Measurements from ENCODE around the gene TRAM2. TPM values are rescaled to one million over a fixed set of nuclear protein-coding genes. Genes with fewer than 3 reads are reported as not detected.
A peak's percentile ranks its signal among the peaks of the same experiment; 100 is the strongest.

The TRAM2 gene
- total and polyA plus RNA-seq, 2 donors (not counting 3 experiments of a cell fraction or from before 2014, with no cell fraction given): 85.7 to 98.6 TPM

GRCh38 chr6:52551483-52552277, 25.2 kb downstream of the TRAM2 start:
- BruUV-seq (replicated peaks): no TSS peak

More at GRCh38 chr6:52551483-52552277, 25.2 kb downstream of the TRAM2 start:
- H3K79me2 ChIP-seq (ENCODE audit: control insufficient read depth, insufficient read depth, low read length): peaks cover 82% of the 10 kb centered on the region
- ChIA-PET CTCF (interaction anchor here (0.6 to 4.2 kb wide), 23 partner anchors 11 to 144 kb away, joined by 3 to 27 read pairs (median 5); partner anchors contain the start of gene TRAM2), POLR2A (interaction anchor here (0.6 kb wide), 1 partner anchor 12 kb away, joined by 4 read pairs; no protein-coding TSS in a partner anchor)
- FAIRE-seq (peak; percentile 94), DNase-seq (ENCODE audit: low read depth, low spot score) (peak; percentile 94)
- peak overlapping the region; percentile 66 for H3K9ac ChIP-seq (replicated peaks; ENCODE audit: extremely low read depth, insufficient read depth, low read length)
- peak overlapping the region; percentile 40 for H3K4me2 ChIP-seq (ENCODE audit: insufficient read depth, low read length)
- H3K27ac ChIP-seq (ENCODE audit: insufficient read depth, low read depth, low read length): peak overlapping the region; percentile 82
- peaks cover 60% of the 10 kb centered on the region for H3K4me1 ChIP-seq (ENCODE audit: control insufficient read depth, extremely low read depth, insufficient read depth, low read length)
- H3K9me1 ChIP-seq (replicated peaks; ENCODE audit: control insufficient read depth, extremely low read depth, insufficient read depth, low read length): no peaks in the 10 kb centered on the region
- H3K4me3 ChIP-seq (replicated peaks in 1 of 3; ENCODE audit: insufficient read depth in 1 of 3, low read depth in 1 of 3, low read length in 3 of 3): no peak overlapping the region
- intact Hi-C loops (cut with micrococcal nuclease) (loop anchor here (1.0 to 2.0 kb wide), 8 partner anchors 8 to 135 kb away; partner anchors contain the start of gene EFHC1), dilution Hi-C loops (cut with MboI; ENCODE audit: extremely low pct_ligation_motif_present, low sequenced_read_pairs) (no loop called here)
- H3K9me3 ChIP-seq (replicated peaks; ENCODE audit: control insufficient read depth, insufficient read depth, low read length): no peaks in the 10 kb centered on the region
- no peaks in the 10 kb centered on the region for H3K27me3 ChIP-seq (ENCODE audit: control insufficient read depth in 2 of 2, insufficient read depth in 2 of 2, low read length in 2 of 2)
- TF ChIP-seq MAX (IDR thresholded peaks at IDR 0.05; ENCODE audit: insufficient read depth, insufficient read length) (no peak), CTCF (IDR thresholded peaks at IDR 0.05; ENCODE audit: extremely low read depth in 1 of 2, insufficient read depth in 1 of 2, low read depth in 1 of 2, low read length in 2 of 2) (no peak), POLR2A (IDR thresholded peaks at IDR 0.05; ENCODE audit: low read depth, low read length) (no peak), EZH2 (IDR thresholded peaks at IDR 0.05; ENCODE audit: borderline replicate concordance, low read depth, low read length, severe bottlenecking) (no peak), JUN (IDR thresholded peaks at IDR 0.05; ENCODE audit: borderline replicate concordance, insufficient read depth, insufficient read length, low read depth) (peak; percentile 45), MYC (IDR thresholded peaks at IDR 0.05; ENCODE audit: low read depth, low read length) (no peak), POLR2AphosphoS5 (IDR thresholded peaks at IDR 0.05; ENCODE audit: insufficient read depth, low read depth, low read length) (peak; percentile 78), GATA2 (IDR thresholded peaks at IDR 0.05; ENCODE audit: insufficient read depth, insufficient read length, low read depth, low read length) (peak; percentile 66), FOS (IDR thresholded peaks at IDR 0.05; ENCODE audit: borderline replicate concordance, insufficient read depth, low read length) (peak; percentile 31)
- no peak overlapping the region for H2AFZ ChIP-seq (ENCODE audit: low read depth, low read length)
- H3K36me3 ChIP-seq (ENCODE audit: control insufficient read depth in 2 of 2, extremely low read depth in 1 of 2, insufficient read depth in 2 of 2, low read length in 2 of 2): no peaks in the 10 kb centered on the region
- H4K20me1 ChIP-seq (replicated peaks; ENCODE audit: control insufficient read depth, extremely low read depth, insufficient read depth, low read length): no peaks in the 10 kb centered on the region

Measured in endothelial cell of umbilical vein (primary cell).